RWPE1 (cell line): ENCODE results near the gene GPR25.
A peak's percentile ranks its signal among the peaks of the same experiment; 100 is the strongest.

Source experiments
- CTCF ChIA-PET: fragments of 350-600 bp; sonication (Branson Sonifier 250); formaldehyde crosslinking; extraction: SDS; loops from one replicate; lab custom pipeline; 2021; lab: Yijun Ruan, JAX
- POLR2A ChIA-PET: fragments of 400-600 bp; formaldehyde crosslinking; extraction: SDS; loops from one replicate; lab custom pipeline; 2020; ENCODE audit warnings: antibody characterized with exemption; ENCODE audit not compliant: low non-redundant PET; lab: Yijun Ruan, JAX
- DNase-seq: peaks from one replicate; pipeline ENCODE4 v3.0.0; 2012; ENCODE audit warnings: low spot score
- H3K27ac ChIP-seq: fragments of 450-650 bp; 2 replicates; pipeline ENCODE4 v1.5.1; 2017
- TF ChIP-seq, protein P1 (sequence below): fragments of 450-650 bp; conservative IDR thresholded peaks from 2 replicates; pipeline ENCODE4 v1.5.1; 2017; ENCODE audit warnings: low read depth, mild to moderate bottlenecking

Gene GPR25

DNA sequence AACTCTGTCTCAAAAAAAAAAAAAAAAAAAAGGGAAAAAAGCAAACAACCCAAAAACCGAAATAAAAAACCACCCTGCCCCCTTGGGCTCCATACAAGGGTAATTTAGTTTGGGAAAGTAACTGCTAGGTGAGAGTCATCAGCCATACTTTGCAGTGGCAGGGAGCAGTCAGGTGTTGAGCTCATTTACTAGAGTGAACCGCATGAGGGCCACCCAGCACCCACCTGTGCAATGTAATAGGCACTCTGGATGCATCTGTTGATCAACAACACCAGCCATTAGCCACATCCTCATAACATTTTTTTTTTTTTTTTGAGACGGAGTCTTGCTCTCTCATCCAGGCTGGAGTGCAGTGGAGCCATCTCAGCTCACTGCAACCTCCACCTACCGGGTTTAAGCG is 31.0 kb downstream of the GPR25 start:
- POLR2A ChIA-PET: interaction anchor here (0.6 kb wide), 1 partner anchor 9 kb away, joined by 4 read pairs; no protein-coding TSS in a partner anchor
- CTCF ChIA-PET: interaction anchor here (0.5 to 1.4 kb wide), 3 partner anchors 9 to 116 kb away, joined by 3 to 4 read pairs (median 4); no protein-coding TSS in a partner anchor
- peak overlapping the region; percentile 45 for H3K27ac ChIP-seq
- TF ChIP-seq, protein P1, sequence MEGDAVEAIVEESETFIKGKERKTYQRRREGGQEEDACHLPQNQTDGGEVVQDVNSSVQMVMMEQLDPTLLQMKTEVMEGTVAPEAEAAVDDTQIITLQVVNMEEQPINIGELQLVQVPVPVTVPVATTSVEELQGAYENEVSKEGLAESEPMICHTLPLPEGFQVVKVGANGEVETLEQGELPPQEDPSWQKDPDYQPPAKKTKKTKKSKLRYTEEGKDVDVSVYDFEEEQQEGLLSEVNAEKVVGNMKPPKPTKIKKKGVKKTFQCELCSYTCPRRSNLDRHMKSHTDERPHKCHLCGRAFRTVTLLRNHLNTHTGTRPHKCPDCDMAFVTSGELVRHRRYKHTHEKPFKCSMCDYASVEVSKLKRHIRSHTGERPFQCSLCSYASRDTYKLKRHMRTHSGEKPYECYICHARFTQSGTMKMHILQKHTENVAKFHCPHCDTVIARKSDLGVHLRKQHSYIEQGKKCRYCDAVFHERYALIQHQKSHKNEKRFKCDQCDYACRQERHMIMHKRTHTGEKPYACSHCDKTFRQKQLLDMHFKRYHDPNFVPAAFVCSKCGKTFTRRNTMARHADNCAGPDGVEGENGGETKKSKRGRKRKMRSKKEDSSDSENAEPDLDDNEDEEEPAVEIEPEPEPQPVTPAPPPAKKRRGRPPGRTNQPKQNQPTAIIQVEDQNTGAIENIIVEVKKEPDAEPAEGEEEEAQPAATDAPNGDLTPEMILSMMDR: no peak
- no peak for DNase-seq

DNA sequence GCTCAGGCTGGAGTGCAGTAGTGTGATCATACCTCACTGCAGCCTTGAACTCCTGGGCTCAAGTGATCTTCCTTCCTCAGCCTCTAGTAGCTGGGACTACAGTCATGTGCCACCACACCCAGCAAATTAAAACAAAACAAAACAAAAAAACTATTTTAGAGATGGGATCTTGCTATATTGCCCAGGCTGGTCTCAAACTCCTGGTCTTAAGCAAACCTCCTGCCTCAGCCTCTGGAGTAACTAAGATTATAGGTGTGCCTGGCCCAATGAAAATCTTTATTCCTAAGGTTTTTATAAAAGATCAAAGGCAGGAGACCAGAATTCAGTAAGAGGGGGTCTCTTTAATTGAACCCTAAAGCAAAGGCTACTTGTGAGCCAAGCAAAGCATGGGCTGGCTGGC is 32.0 kb downstream of the GPR25 start:
- TF ChIP-seq, protein P1: no peak
- ChIA-PET CTCF (interaction anchor here (0.6 to 1.4 kb wide), 4 partner anchors 14 to 67 kb away, joined by 4 to 6 read pairs (median 4); no protein-coding TSS in a partner anchor), POLR2A (interaction anchor here (1.6 kb wide), 1 partner anchor 13 kb away, joined by 4 read pairs; no protein-coding TSS in a partner anchor)
- no peak for DNase-seq
- peak overlapping the region; percentile 57 for H3K27ac ChIP-seq

DNA sequence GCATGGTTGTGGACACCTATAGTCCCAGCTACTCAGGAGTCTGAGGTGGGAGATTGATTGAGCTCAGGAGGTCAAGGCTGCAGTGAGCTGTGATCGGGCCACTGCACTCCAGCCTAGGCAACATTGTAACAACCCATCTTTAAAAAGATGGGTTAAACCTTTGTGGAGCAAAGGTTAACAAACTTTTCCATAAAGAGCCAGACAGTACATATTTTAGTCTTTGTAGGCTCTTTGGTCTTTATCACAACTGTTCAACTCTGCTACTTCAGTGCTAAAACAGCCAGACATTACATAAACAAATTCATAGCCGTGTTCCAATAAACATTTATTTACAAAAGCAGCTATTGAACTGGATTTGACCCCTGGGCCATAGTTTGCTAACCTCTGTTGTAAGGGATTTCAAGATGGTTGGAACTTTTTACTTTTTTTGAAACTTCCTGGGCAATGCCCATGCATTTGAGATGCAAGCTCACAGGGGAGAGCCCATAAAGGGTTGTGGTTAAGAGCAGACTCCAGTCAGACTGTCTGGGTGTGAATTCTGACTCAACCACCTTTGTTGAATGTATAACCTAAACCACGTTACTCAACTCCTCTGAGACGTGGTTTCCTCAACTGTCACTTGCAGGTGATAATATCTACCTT is 32.8 kb downstream of the GPR25 start:
- ChIA-PET CTCF (interaction anchor here (0.6 to 1.4 kb wide), 3 partner anchors 15 to 67 kb away, joined by 4 to 6 read pairs (median 5); no protein-coding TSS in a partner anchor), POLR2A (interaction anchor here (0.5 to 1.6 kb wide), 2 partner anchors 14 to 1221 kb away, joined by 4 to 5 read pairs; no protein-coding TSS in a partner anchor)
- no peak for DNase-seq
- TF ChIP-seq, protein P1: no peak
- peak overlapping the region; percentile 57 for H3K27ac ChIP-seq

DNA sequence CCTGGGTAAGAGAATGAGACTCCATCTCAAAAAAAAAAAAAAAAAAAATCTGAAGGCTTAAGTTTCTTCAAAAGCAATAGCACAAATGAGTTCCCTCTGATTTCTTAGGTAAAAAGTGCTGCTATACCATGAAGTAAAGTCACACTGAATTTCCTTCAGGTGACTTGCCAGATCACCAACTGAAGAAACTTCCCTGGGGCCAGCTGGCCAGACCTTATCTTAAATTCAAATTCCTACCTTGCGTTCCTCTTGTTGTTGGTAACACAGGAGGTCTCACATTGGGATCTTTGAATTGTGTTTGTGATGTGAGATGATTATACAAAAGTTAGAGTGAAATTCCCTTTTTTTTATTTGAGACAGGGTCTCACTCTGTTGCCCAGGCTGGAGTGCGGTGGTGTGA is 33.7 kb downstream of the GPR25 start:
- POLR2A ChIA-PET: no interaction called here

GRCh38 chr1:200907611-200908097 is 34.9 kb downstream of the GPR25 start:
- ChIA-PET POLR2A (no interaction called here), CTCF (interaction anchor here (0.6 to 1.0 kb wide), 2 partner anchors 11 to 194 kb away, joined by 3 read pairs; no protein-coding TSS in a partner anchor)
- H3K27ac ChIP-seq: peak overlapping the region; percentile 27
- TF ChIP-seq, protein P1: no peak
- no peak for DNase-seq

More for the DNA sequence above, 33.7 kb downstream of the GPR25 start:
- CTCF ChIA-PET: interaction anchor here (0.6 to 0.7 kb wide), 2 partner anchors 27 to 150 kb away, joined by 3 read pairs; no protein-coding TSS in a partner anchor
- TF ChIP-seq, protein P1: no peak
- no peak for DNase-seq
- H3K27ac ChIP-seq: peak overlapping the region; percentile 54

GRCh38 chr1:200908191-200908868 is 35.5 kb downstream of the GPR25 start:
- DNase-seq: no peak
- ChIA-PET POLR2A (no interaction called here), CTCF (interaction anchor here (1.0 kb wide), 1 partner anchor 12 kb away, joined by 3 read pairs; no protein-coding TSS in a partner anchor)
- peak overlapping the region; percentile 58 for H3K27ac ChIP-seq
- TF ChIP-seq, protein P1: no peak
